Thyroid gland (tissue), 4 donors: ENCODE data around the gene ADRA2B. TPM values are rescaled to one million over a fixed set of nuclear protein-coding genes. Genes with fewer than 3 reads are reported as not detected.

ENCODE experiments used
- DNase-seq, 2 donors: peaks; one replicate each; pipeline ENCODE4 v3.0.0-alpha.2; 2019
- H3K27ac ChIP-seq, 3 donors: fragments of 200-600 bp; sonication (generic); 1 replicate in 2 of 3; 2 replicates in 1 of 3; pipeline ENCODE4 v1.5.1; 2016 to 2019; ENCODE audit warnings: mild to moderate bottlenecking in 1 of 3, moderate library complexity in 1 of 3
- H3K27me3 ChIP-seq: fragments of 200-600 bp; sonication (generic); one replicate; pipeline ENCODE4 v1.5.1; 2019
- H3K36me3 ChIP-seq, 2 donors: fragments of 200-600 bp; sonication (generic); one replicate each; pipeline ENCODE4 v1.5.1; 2016 to 2019
- H3K4me1 ChIP-seq, 2 donors: fragments of 200-600 bp; sonication (generic); one replicate each; pipeline ENCODE4 v1.5.1; 2017 to 2019
- H3K4me3 ChIP-seq, 3 donors: fragments of 200-600 bp; sonication (generic); replicated peaks in 1 of 3; 1 replicate in 2 of 3; 2 replicates in 1 of 3; pipeline ENCODE4 v1.5.1; 2016; ENCODE audit warnings: mild to moderate bottlenecking in 1 of 3
- H3K9me3 ChIP-seq: fragments of 200-600 bp; sonication (generic); one replicate; pipeline ENCODE4 v1.5.1; 2017
- CTCF ChIP-seq, 6 experiments: fragments of 200-600 bp in 3 of 6; fragments of 450-650 bp in 3 of 6; sonication (generic) in 3 of 6; IDR thresholded peaks; one replicate each; pipeline ENCODE4 v1.5.1; 2016 to 2019; ENCODE audit warnings: antibody characterized with exemption in 6 of 6, mild to moderate bottlenecking in 2 of 6, inconsistent platforms in 1 of 6, moderate library complexity in 1 of 6
- POLR2A ChIP-seq, 2 donors: fragments of 450-650 bp; IDR thresholded peaks; one replicate each; pipeline ENCODE4 v1.6.1; 2017; ENCODE audit warnings: antibody characterized with exemption in 2 of 2, mild to moderate bottlenecking in 2 of 2, moderate library complexity in 1 of 2
- WGBS, 2 donors: methylation state at CpG; one replicate each; pipeline ENCODE4 v1.1.5; 2017; 5-methylcytosine and 5-hydroxymethylcytosine counted together
- intact Hi-C: fragments of 100-400 bp; cut with DNase I; formaldehyde crosslinking; loops from one replicate; pipeline ENCODE4 v1.15.1; 2023
- total RNA-seq, 4 donors: library from RNA; depleted of rRNA; stranded (reverse); fragments of >200 nt; gene quantifications; one replicate each; pipeline ENCODE4 v1.2.3, GENCODE V29; 2016

ADRA2B gene
- total RNA-seq, 4 donors from 2014 or later, result 0.13 to 2.1 (median 1.0) TPM

GRCh38 chr2:96097441-96097840 is 18.9 kb downstream of the ADRA2B start:
- intact Hi-C loops, result no loop called here

DNA sequence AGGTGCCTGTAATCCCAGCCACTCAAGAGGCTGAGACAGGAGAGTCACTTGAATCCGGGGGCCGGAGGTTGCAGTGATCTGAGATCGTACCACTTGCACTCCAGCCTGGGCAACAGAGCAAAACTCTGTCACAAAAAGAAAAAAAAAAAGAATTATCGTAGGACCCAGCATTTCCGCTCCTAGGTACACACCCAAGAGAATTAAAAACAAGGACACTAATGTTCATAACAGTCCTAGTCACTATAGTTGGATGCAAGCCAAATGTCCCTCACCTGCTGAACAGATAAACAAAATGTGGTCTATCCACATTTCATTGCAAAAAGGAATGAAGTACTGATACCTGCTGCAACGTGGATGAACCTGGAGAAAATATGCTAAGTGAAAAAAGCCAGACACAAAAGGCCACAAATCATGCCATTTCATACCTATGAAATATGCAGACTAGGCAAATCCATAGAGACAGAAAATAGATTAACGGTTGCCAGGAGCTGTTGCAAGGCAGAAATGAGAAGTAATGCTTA is 21.2 kb downstream of the ADRA2B start:
- Histone ChIP-seq H3K4me3 (no peak overlapping the region), H3K9me3 (no peaks in the 10 kb centered on the region), H3K27ac (no peak overlapping the region), H3K4me1 (no peaks in the 10 kb centered on the region), H3K36me3 (no peaks in the 10 kb centered on the region), H3K27me3 (no peaks in the 10 kb centered on the region)
- DNase-seq, result no peak
- intact Hi-C loops, result no loop called here
- no peak for TF ChIP-seq POLR2A (IDR thresholded peaks at IDR 0.05)
- no peak for TF ChIP-seq CTCF (IDR thresholded peaks at IDR 0.05)
- 57 to 63% methylated on average over 7 of the region's 7 CpGs for WGBS, 2 donors

More at GRCh38 chr2:96097441-96097840, 18.9 kb downstream of the ADRA2B start:
- Histone ChIP-seq H3K9me3 (no peaks in the 10 kb centered on the region), H3K4me1 (no peaks in the 10 kb centered on the region), H3K36me3 (no peaks in the 10 kb centered on the region), H3K27me3 (no peaks in the 10 kb centered on the region), H3K4me3 (no peak overlapping the region), H3K27ac (no peak overlapping the region)
- no peak for TF ChIP-seq CTCF (IDR thresholded peaks at IDR 0.05)
- TF ChIP-seq POLR2A (IDR thresholded peaks at IDR 0.05), result no peak
- 87 to 94% methylated on average over 5 of the region's 5 CpGs for WGBS, 2 donors
- no peak for DNase-seq

- intact Hi-C loops, result no loop called here
- 94% methylated on average over 4 of the region's 4 CpGs for WGBS, 2 donors
- H3K27me3 ChIP-seq, result no peaks in the 10 kb centered on the region
- TF ChIP-seq CTCF (IDR thresholded peaks at IDR 0.05) (no peak), POLR2A (IDR thresholded peaks at IDR 0.05) (no peak)
- no peak overlapping the region for H3K27ac ChIP-seq
- no peaks in the 10 kb centered on the region for H3K36me3 ChIP-seq
- H3K4me1 ChIP-seq, result peaks cover 0 to 10% of the 10 kb centered on the region in 2 donors
- H3K9me3 ChIP-seq, result no peaks in the 10 kb centered on the region
- DNase-seq, result no peak
- H3K4me3 ChIP-seq, result no peak overlapping the region
These were observed 22.8 kb downstream of the ADRA2B start for GRCh38 chr2:96093528-96093927.

DNA sequence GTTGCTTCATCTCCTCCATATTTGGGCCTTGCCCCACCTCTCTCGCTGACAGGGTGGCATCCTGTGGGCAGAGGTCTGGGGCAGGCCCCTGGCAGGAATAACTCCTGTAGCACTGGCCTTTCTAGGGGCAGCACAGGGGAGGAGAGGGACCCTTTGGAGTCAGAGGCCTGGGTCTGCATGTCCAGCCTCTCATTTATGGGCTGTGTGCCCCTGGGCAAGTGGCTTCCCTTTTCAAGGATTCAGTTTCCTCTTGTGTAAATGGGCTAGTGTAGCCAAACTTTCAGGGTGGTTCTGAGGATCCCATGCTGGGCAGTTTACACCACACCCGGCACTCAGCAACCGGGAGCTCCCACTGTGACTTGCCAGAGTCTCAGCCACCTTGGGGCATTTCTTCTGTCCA is 23.4 kb downstream of the ADRA2B start:
- Histone ChIP-seq H3K4me1 (peaks cover 0 to 10% of the 10 kb centered on the region in 2 donors), H3K27me3 (no peaks in the 10 kb centered on the region), H3K4me3 (no peak overlapping the region), H3K27ac (no peak overlapping the region), H3K9me3 (no peaks in the 10 kb centered on the region), H3K36me3 (no peaks in the 10 kb centered on the region)
- DNase-seq, result no peak
- intact Hi-C loops, result no loop called here
- TF ChIP-seq CTCF (IDR thresholded peaks at IDR 0.05) (no peak), POLR2A (IDR thresholded peaks at IDR 0.05) (no peak)
- WGBS, 2 donors, result 84 to 98% methylated on average over 3 of the region's 3 CpGs

DNA sequence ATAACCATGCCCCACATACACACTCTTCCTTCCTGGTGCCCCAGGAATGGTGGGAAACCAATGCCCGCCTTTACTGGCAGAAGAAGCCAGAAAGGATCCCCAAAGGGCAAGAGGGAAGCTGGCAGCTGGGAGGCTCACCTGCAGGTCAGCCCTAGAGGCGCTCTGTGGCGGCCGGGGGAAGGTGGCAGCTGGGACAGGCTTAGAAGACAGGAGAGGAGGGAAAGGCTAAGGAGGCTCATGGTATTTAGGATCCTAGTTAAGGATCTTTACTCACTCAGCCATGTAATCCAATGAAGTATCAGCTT is 23.8 kb downstream of the ADRA2B start:
- TF ChIP-seq CTCF (IDR thresholded peaks at IDR 0.05) (no peak), POLR2A (IDR thresholded peaks at IDR 0.05) (no peak)
- Histone ChIP-seq H3K9me3 (no peaks in the 10 kb centered on the region), H3K27ac (no peak overlapping the region), H3K36me3 (no peaks in the 10 kb centered on the region), H3K4me3 (no peak overlapping the region), H3K4me1 (peaks cover 0 to 10% of the 10 kb centered on the region in 2 donors), H3K27me3 (no peaks in the 10 kb centered on the region)
- DNase-seq, result no peak
- intact Hi-C loops, result no loop called here
- WGBS, 2 donors, result 87 to 96% methylated on average over 4 of the region's 4 CpGs
